Measurements from ENCODE around the gene GLIS1. TPM values are rescaled to one million over a fixed set of nuclear protein-coding genes. Genes with fewer than 3 reads are reported as not detected.
A peak's percentile ranks its signal among the peaks of the same experiment; 100 is the strongest.

GLIS1 gene
- total RNA-seq, 2 donors from 2014 or later = not detected

GRCh38 chr1:53592985-53593757 is 145.8 kb downstream of the GLIS1 start:
- H3K27ac Mint-ChIP-seq = no peak overlapping the region

DNA sequence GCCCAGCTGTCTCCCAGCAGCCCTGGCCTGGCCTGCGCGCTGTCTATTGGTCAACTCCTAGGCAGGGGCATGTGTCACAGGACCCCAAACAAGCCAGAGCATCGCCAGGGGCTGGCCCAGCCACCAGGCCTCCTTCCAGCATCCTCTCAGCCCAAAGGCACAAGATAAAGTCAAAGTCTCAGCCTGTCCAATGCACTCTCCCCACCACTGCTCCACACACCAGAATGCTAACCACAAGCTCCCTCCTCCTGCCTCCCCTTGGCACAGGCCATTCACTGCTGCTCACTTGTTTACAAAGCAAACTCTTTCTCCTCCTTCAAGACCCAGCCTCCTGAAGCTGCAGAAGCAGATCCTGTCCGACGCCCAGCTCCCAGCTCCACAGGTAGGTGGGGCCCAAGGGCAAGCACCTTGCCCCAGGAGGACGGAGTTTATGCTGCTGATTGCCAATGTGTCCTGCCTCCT is 146.4 kb downstream of the GLIS1 start:
- Mint-ChIP-seq H3K4me1 (ENCODE audit: low read depth) (no peaks in the 10 kb centered on the region), H3K27me3 (ENCODE audit: low read depth) (no peaks in the 10 kb centered on the region), H3K36me3 (ENCODE audit: insufficient read depth in 2 of 2) (no peaks in the 10 kb centered on the region), H3K4me3 (no peak overlapping the region), H3K27ac (no peak overlapping the region), H3K9me3 (no peaks in the 10 kb centered on the region)
- no peak for DNase-seq
- ATAC-seq (replicated peaks in 1 of 2) = no peak

More at GRCh38 chr1:53592985-53593757, 145.8 kb downstream of the GLIS1 start:
- ATAC-seq (replicated peaks in 1 of 2) (no peak), DNase-seq (no peak)
- Mint-ChIP-seq H3K36me3 (ENCODE audit: insufficient read depth in 2 of 2) (no peaks in the 10 kb centered on the region), H3K9me3 (no peaks in the 10 kb centered on the region), H3K4me1 (ENCODE audit: low read depth) (no peaks in the 10 kb centered on the region), H3K4me3 (no peak overlapping the region), H3K27me3 (ENCODE audit: low read depth) (no peaks in the 10 kb centered on the region)

GRCh38 chr1:53591924-53592323 is 147.0 kb downstream of the GLIS1 start:
- H3K27ac Mint-ChIP-seq = no peak overlapping the region
- no peaks in the 10 kb centered on the region for H3K36me3 Mint-ChIP-seq (ENCODE audit: insufficient read depth in 2 of 2)
- DNase-seq (no peak), ATAC-seq (replicated peaks in 1 of 2) (no peak)
- H3K9me3 Mint-ChIP-seq = no peaks in the 10 kb centered on the region
- no peaks in the 10 kb centered on the region for H3K27me3 Mint-ChIP-seq (ENCODE audit: low read depth)
- H3K4me1 Mint-ChIP-seq (ENCODE audit: low read depth) = no peaks in the 10 kb centered on the region
- no peak overlapping the region for H3K4me3 Mint-ChIP-seq

- no peaks in the 10 kb centered on the region for H3K4me1 Mint-ChIP-seq (ENCODE audit: low read depth)
- DNase-seq (no peak), ATAC-seq (replicated peaks in 1 of 2) (no peak)
- no peak overlapping the region for H3K27ac Mint-ChIP-seq
- no peak overlapping the region for H3K4me3 Mint-ChIP-seq
- H3K9me3 Mint-ChIP-seq = no peaks in the 10 kb centered on the region
- H3K36me3 Mint-ChIP-seq (ENCODE audit: insufficient read depth in 2 of 2) = no peaks in the 10 kb centered on the region
- H3K27me3 Mint-ChIP-seq (ENCODE audit: low read depth) = no peaks in the 10 kb centered on the region
Measured at GRCh38 chr1:53590531-53591515, 148.1 kb downstream of the GLIS1 start.

GRCh38 chr1:53590104-53590503 is 148.9 kb downstream of the GLIS1 start:
- ATAC-seq (replicated peaks in 1 of 2) = no peak
- no peaks in the 10 kb centered on the region for H3K36me3 Mint-ChIP-seq (ENCODE audit: insufficient read depth in 2 of 2)
- H3K4me1 Mint-ChIP-seq (ENCODE audit: low read depth) = peaks cover 4% of the 10 kb centered on the region
- H3K27ac Mint-ChIP-seq = no peak overlapping the region
- H3K9me3 Mint-ChIP-seq = no peaks in the 10 kb centered on the region
- no peak overlapping the region for H3K4me3 Mint-ChIP-seq
- no peak for DNase-seq
- no peaks in the 10 kb centered on the region for H3K27me3 Mint-ChIP-seq (ENCODE audit: low read depth)

- Mint-ChIP-seq H3K36me3 (ENCODE audit: insufficient read depth in 2 of 2) (no peaks in the 10 kb centered on the region), H3K4me1 (ENCODE audit: low read depth) (peaks cover 13% of the 10 kb centered on the region), H3K4me3 (no peak overlapping the region), H3K9me3 (no peaks in the 10 kb centered on the region), H3K27me3 (ENCODE audit: low read depth) (no peaks in the 10 kb centered on the region), H3K27ac (no peak overlapping the region)
- ATAC-seq (replicated peaks in 1 of 2) (no peak), DNase-seq (no peak)
Measured at GRCh38 chr1:53589043-53589887, 149.7 kb downstream of the GLIS1 start.

GRCh38 chr1:53588053-53588779 is 150.7 kb downstream of the GLIS1 start:
- no peaks in the 10 kb centered on the region for H3K36me3 Mint-ChIP-seq (ENCODE audit: insufficient read depth in 2 of 2)
- no peaks in the 10 kb centered on the region for H3K27me3 Mint-ChIP-seq (ENCODE audit: low read depth)
- peaks cover 14% of the 10 kb centered on the region for H3K4me1 Mint-ChIP-seq (ENCODE audit: low read depth)
- DNase-seq = no peak
- no peak overlapping the region for H3K27ac Mint-ChIP-seq
- ATAC-seq (replicated peaks in 1 of 2) = no peak
- H3K9me3 Mint-ChIP-seq = no peaks in the 10 kb centered on the region
- H3K4me3 Mint-ChIP-seq = no peak overlapping the region

DNA sequence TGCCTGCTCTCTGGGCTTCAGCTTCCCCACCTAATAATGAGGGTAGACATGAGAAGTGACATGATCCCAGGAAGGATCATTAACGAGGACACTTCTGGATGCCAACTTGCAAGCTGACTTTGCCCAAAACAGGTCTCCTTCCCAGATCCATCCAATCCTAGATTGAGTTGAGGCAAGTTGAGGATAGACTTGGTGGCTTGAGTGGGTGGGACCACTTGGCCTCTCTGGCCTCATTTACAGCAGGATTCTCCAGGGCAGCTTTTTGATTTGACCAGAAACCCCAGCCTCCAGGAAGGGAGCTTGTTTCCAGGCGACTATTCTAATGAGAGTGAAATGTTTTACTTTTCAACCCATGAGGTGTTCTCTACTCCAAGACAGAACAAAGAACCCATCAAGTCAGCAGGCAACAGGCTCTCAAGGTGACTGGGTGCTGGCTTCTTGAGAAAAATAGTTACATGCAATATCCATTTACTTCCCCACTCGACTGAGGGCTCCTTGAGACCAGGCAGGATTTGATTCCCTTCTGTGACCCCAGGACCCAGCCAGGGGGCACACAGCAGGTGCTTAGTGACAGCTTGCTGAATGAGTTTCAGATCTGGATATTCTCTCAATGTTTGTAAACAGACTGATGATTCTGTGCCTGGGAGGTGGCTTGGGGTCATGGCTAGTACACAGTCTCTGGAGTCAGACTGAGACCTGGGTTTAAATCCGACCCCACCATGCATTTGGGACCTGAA is 151.5 kb downstream of the GLIS1 start:
- ATAC-seq (replicated peaks in 1 of 2) = no peak
- Mint-ChIP-seq H3K36me3 (ENCODE audit: insufficient read depth in 2 of 2) (no peaks in the 10 kb centered on the region), H3K27ac (no peak overlapping the region), H3K9me3 (no peaks in the 10 kb centered on the region), H3K4me3 (no peak overlapping the region), H3K27me3 (ENCODE audit: low read depth) (no peaks in the 10 kb centered on the region), H3K4me1 (ENCODE audit: low read depth) (peaks cover 14% of the 10 kb centered on the region)
- no peak for DNase-seq

GRCh38 chr1:53586765-53587164 is 152.2 kb downstream of the GLIS1 start:
- Mint-ChIP-seq H3K27ac (no peak overlapping the region), H3K4me1 (ENCODE audit: low read depth) (peaks cover 14% of the 10 kb centered on the region), H3K4me3 (no peak overlapping the region), H3K27me3 (ENCODE audit: low read depth) (no peaks in the 10 kb centered on the region), H3K36me3 (ENCODE audit: insufficient read depth in 2 of 2) (no peaks in the 10 kb centered on the region), H3K9me3 (no peaks in the 10 kb centered on the region)
- DNase-seq (no peak), ATAC-seq (replicated peaks in 1 of 2) (no peak)

DNA sequence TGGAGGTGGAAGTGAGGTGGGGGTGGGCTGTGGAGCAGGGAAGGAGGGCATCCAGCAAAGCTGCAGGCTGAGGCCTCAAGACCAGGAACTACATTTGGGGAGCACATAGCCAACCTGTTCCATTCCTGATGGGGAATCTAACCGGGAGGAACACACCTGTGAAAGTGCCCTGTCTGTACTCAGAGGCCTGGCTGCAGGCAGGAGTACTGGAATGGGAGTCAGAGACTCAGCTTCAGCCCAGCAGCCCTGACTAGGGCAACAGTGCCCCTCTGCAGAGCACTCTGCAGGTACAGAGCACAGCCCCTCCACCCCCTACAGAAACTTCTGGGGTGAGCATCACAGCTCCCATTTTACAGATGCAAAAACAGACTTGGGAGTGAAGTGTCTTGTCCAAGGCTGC is 153.4 kb downstream of the GLIS1 start:
- ATAC-seq (replicated peaks in 1 of 2) (no peak), DNase-seq (no peak)
- Mint-ChIP-seq H3K4me1 (ENCODE audit: low read depth) (peaks cover 14% of the 10 kb centered on the region), H3K27ac (no peak overlapping the region), H3K9me3 (no peaks in the 10 kb centered on the region), H3K4me3 (no peak overlapping the region), H3K36me3 (ENCODE audit: insufficient read depth in 2 of 2) (no peaks in the 10 kb centered on the region), H3K27me3 (ENCODE audit: low read depth) (no peaks in the 10 kb centered on the region)

GRCh38 chr1:53585129-53585528 is 153.8 kb downstream of the GLIS1 start:
- Mint-ChIP-seq H3K9me3 (no peaks in the 10 kb centered on the region), H3K27me3 (ENCODE audit: low read depth) (no peaks in the 10 kb centered on the region), H3K4me1 (ENCODE audit: low read depth) (peaks cover 14% of the 10 kb centered on the region), H3K27ac (no peak overlapping the region), H3K36me3 (ENCODE audit: insufficient read depth in 2 of 2) (no peaks in the 10 kb centered on the region), H3K4me3 (no peak overlapping the region)
- ATAC-seq (replicated peaks in 1 of 2) (peak; percentile 80 to 89), DNase-seq (peak; percentile 30 to 36)

GRCh38 chr1:53584777-53585107 is 154.2 kb downstream of the GLIS1 start:
- no peak for DNase-seq
- H3K4me1 Mint-ChIP-seq (ENCODE audit: low read depth) = peaks cover 14% of the 10 kb centered on the region
- H3K27ac Mint-ChIP-seq = no peak overlapping the region
- H3K9me3 Mint-ChIP-seq = no peaks in the 10 kb centered on the region
- no peaks in the 10 kb centered on the region for H3K27me3 Mint-ChIP-seq (ENCODE audit: low read depth)
- ATAC-seq (replicated peaks in 1 of 2) = no peak
- H3K4me3 Mint-ChIP-seq = no peak overlapping the region
- H3K36me3 Mint-ChIP-seq (ENCODE audit: insufficient read depth in 2 of 2) = no peaks in the 10 kb centered on the region
